Measurements from ENCODE around the gene RGS13. TPM values are rescaled to one million over a fixed set of nuclear protein-coding genes. Genes with fewer than 3 reads are reported as not detected.

RGS13 gene
- total and polyA plus RNA-seq, 2 experiments from 2014 or later: not detected

DNA sequence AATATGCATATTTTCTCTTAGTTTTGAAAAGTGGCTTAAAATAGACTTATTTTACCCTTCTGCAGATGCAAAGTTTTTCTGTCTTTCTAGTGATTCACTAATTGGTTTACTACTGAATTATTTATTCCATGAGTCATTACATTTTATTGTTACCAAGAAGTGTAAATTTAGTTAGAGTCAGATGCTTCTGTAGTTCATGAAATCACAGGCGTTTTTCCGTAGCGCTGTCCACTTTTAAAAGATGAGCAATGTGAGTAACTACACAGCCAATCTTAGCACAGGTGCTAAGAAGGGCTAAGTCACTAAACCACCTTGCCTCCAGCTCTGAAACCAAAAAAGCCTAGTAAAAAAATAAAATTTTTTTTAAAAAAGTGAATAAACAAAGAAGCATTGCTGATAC is 24.7 kb downstream of the RGS13 start:
- Histone ChIP-seq H3K36me3 (ENCODE audit: insufficient read depth) (no peaks in the 10 kb centered on the region; the same call in 1 of the 2 replicates), H4K20me1 (replicated peaks; ENCODE audit: insufficient read depth) (no peaks in the 10 kb centered on the region), H3K27ac (ENCODE audit: low read depth) (no peak overlapping the region), H3K27me3 (ENCODE audit: insufficient read depth) (no peaks in the 10 kb centered on the region), H2AFZ (no peak overlapping the region), H3K4me3 (no peak overlapping the region), H3K79me2 (replicated peaks; ENCODE audit: insufficient read depth) (no peaks in the 10 kb centered on the region), H3K4me1 (ENCODE audit: insufficient read depth) (no peaks in the 10 kb centered on the region), H3K9me2 (ENCODE audit: insufficient read depth) (peaks cover 8% of the 10 kb centered on the region; the same call in 1 of the 2 replicates), H3K4me2 (no peak overlapping the region), H3F3A (replicated peaks; ENCODE audit: low read depth) (no peaks in the 10 kb centered on the region)
- H3K27me3 Mint-ChIP-seq (ENCODE audit: insufficient read depth, low read depth, poor library complexity): no peaks in the 10 kb centered on the region
- ATAC-seq (no peak), DNase-seq (ENCODE audit: low spot score) (no peak)
- no peaks in the 10 kb centered on the region for H3K36me3 Mint-ChIP-seq (ENCODE audit: low read depth)
- TF ChIP-seq POLR2AphosphoS5 (IDR thresholded peaks at IDR 0.05; ENCODE audit: low read depth) (no peak), CTCF (conservative IDR thresholded peaks at IDR 0.05; ENCODE audit: low read depth in 2 of 2) (no peak), ZNF462 (CRISPR knock-in tag; IDR thresholded peaks at IDR 0.05) (no peak)
- no peak overlapping the region for H3K27ac Mint-ChIP-seq
- H3K4me1 Mint-ChIP-seq: no peaks in the 10 kb centered on the region
- no peak overlapping the region for H3K4me3 Mint-ChIP-seq
- no peaks in the 10 kb centered on the region for H3K9me3 Mint-ChIP-seq

DNA sequence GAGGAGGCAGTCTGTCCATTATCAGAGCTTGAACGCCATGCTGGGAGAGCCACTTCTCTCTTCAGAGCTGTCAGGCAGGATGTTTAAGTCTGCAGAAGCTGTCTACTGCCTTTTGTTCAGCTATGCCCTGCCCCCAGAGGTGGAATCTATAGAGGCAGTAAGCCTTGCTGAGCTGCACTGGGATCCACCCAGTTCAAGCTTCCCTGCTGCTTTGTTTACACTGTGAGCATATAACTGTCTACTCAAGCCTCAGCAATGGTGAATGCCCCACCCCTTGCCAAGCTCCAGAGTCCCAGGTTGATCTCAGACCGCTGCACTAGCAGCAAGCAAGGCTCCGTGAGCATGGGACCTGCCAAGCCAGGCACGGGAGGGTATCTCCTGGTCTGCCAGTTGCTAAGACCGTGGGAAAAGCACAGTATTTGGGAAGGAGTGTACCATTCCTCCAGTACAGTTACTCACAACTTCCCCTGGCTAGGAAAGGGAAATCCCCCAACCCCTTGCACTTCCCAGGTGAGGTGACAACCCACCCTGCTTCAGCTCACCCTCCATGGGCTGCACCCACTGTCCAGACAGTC is 32.5 kb downstream of the RGS13 start:
- Histone ChIP-seq H3K4me2 (no peak overlapping the region), H4K20me1 (replicated peaks; ENCODE audit: insufficient read depth) (no peaks in the 10 kb centered on the region), H3K4me1 (ENCODE audit: insufficient read depth) (no peaks in the 10 kb centered on the region), H2AFZ (no peak overlapping the region), H3K27me3 (ENCODE audit: insufficient read depth) (no peaks in the 10 kb centered on the region), H3K79me2 (replicated peaks; ENCODE audit: insufficient read depth) (no peaks in the 10 kb centered on the region), H3K9me2 (ENCODE audit: insufficient read depth) (peaks cover 11% of the 10 kb centered on the region; the same call in 1 of the 2 replicates), H3F3A (replicated peaks; ENCODE audit: low read depth) (no peaks in the 10 kb centered on the region), H3K36me3 (ENCODE audit: insufficient read depth) (no peaks in the 10 kb centered on the region), H3K4me3 (no peak overlapping the region), H3K27ac (ENCODE audit: low read depth) (no peak overlapping the region)
- no peak for DNase-seq (ENCODE audit: low spot score)
- Mint-ChIP-seq H3K4me3 (no peak overlapping the region), H3K4me1 (no peaks in the 10 kb centered on the region), H3K9me3 (no peaks in the 10 kb centered on the region; the same call in 2 of the 3 replicates), H3K27ac (no peak overlapping the region), H3K36me3 (ENCODE audit: low read depth) (no peaks in the 10 kb centered on the region), H3K27me3 (ENCODE audit: insufficient read depth, low read depth, poor library complexity) (no peaks in the 10 kb centered on the region)
- ATAC-seq: no peak
- no peak for TF ChIP-seq NANOG (IDR thresholded peaks at IDR 0.05; ENCODE audit: borderline replicate concordance)
- TF ChIP-seq, protein P1, sequence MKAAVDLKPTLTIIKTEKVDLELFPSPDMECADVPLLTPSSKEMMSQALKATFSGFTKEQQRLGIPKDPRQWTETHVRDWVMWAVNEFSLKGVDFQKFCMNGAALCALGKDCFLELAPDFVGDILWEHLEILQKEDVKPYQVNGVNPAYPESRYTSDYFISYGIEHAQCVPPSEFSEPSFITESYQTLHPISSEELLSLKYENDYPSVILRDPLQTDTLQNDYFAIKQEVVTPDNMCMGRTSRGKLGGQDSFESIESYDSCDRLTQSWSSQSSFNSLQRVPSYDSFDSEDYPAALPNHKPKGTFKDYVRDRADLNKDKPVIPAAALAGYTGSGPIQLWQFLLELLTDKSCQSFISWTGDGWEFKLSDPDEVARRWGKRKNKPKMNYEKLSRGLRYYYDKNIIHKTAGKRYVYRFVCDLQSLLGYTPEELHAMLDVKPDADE (IDR thresholded peaks at IDR 0.05): no peak
- TF ChIP-seq, protein P2, sequence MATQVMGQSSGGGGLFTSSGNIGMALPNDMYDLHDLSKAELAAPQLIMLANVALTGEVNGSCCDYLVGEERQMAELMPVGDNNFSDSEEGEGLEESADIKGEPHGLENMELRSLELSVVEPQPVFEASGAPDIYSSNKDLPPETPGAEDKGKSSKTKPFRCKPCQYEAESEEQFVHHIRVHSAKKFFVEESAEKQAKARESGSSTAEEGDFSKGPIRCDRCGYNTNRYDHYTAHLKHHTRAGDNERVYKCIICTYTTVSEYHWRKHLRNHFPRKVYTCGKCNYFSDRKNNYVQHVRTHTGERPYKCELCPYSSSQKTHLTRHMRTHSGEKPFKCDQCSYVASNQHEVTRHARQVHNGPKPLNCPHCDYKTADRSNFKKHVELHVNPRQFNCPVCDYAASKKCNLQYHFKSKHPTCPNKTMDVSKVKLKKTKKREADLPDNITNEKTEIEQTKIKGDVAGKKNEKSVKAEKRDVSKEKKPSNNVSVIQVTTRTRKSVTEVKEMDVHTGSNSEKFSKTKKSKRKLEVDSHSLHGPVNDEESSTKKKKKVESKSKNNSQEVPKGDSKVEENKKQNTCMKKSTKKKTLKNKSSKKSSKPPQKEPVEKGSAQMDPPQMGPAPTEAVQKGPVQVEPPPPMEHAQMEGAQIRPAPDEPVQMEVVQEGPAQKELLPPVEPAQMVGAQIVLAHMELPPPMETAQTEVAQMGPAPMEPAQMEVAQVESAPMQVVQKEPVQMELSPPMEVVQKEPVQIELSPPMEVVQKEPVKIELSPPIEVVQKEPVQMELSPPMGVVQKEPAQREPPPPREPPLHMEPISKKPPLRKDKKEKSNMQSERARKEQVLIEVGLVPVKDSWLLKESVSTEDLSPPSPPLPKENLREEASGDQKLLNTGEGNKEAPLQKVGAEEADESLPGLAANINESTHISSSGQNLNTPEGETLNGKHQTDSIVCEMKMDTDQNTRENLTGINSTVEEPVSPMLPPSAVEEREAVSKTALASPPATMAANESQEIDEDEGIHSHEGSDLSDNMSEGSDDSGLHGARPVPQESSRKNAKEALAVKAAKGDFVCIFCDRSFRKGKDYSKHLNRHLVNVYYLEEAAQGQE (IDR thresholded peaks at IDR 0.05; ENCODE audit: unreplicated experiment): no peak
